HG03159 (cell line): ENCODE data around the gene ING5.
"Not testable (repeated sequence)": the region's sequence is repeated elsewhere in the genome, so short reads cannot be mapped to it uniquely, and the experiment has no call there.

Experiments
- ATAC-seq: cut with Tn5 transposase; IDR thresholded peaks from one replicate; pipeline ENCODE4 v1.9.1; 2021; ENCODE audit warnings: mild to moderate bottlenecking, moderate library complexity; ENCODE audit not compliant: unreplicated experiment

Gene ING5

DNA sequence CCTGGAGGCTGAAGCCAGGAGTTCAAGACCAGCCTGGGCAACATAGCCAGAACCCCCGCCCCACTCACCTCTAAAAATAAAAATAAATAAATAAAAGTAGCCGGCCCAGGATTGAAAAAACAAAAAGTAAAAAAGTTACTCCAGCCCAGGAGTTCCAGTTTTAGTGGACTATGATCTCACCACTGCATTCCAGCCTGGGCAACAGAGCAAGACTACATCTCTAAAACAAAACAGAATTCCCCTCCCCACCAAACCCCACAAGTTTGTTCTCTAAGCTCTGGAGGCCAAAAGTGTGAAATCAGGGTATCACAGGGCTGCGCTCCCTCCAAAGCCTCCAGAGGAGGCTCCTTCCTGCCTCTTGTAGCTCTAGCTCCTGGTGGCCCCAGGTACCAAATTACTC lies 34.3 kb downstream of the ING5 start:
- ATAC-seq = no peak

DNA sequence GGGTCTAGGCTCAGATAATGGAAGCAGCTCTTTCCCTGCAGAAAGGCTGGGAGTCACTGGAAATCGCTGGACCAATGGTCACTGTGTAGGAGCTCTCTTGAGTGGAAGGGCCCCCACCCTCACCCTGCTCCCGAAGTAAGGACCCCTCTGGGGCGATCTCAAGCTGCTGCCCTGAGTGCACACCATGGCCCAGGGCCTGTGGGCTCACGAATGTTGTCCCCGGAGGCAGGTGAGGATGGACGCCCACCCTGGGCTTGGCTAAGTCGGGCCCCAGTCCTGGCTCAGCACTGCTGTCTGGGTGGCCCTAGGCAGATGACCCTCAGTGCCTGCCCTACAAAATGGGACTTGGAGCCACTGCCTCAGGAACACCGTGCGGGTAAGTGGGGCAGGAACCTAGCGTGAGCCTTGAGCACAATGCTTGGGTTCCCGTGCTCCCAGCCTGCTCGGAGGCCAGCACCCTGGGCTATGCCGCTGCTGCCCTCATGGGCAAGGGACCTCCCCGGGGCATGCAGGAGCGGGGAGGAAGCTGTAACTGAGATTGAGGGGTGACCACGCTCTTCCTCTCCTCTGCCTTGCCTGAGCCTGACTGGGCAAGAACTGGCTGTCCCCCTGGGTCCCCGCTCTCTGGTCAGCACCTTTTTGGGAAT lies 36.3 kb downstream of the ING5 start:
- no peak for ATAC-seq

DNA sequence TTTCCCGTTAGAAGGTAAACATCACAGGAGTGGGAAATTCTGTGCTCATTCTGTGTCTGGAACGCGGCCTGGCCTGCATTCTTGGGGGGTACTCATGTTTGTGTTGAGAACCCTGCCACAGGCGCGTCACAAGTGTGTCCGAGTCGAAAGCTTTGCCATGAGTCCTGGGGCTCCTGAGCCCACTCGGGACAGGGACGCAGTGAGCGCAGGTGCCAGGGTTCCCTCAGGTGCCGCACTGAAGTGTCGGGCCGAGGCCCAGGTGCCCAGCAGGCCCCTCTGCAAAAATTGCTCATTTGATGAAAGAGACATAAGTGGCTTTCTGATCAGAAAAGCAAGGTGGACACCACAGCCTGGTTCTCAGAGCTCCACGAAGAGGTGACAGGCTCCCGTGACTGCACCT lies 37.3 kb downstream of the ING5 start:
- no peak for ATAC-seq

DNA sequence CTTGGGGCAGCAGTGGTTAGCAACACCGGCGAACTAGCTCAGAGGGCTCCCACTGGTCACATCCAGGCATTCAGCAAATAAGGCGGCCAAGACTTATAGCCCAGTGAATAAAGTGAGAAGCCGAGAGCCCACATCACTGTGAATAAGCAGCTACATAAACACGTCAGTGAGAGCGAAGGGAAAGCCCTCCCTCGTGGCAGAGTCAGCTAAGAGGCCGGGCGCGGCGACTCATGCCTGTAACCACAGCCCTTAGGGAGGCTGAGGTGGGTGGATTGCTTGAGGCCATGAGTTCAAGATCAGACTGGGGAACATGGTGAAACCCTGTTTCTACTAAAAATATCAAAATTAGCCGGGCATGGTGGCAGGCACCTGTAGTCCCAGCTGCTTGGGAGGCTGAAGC lies 37.8 kb downstream of the ING5 start:
- ATAC-seq = no peak

DNA sequence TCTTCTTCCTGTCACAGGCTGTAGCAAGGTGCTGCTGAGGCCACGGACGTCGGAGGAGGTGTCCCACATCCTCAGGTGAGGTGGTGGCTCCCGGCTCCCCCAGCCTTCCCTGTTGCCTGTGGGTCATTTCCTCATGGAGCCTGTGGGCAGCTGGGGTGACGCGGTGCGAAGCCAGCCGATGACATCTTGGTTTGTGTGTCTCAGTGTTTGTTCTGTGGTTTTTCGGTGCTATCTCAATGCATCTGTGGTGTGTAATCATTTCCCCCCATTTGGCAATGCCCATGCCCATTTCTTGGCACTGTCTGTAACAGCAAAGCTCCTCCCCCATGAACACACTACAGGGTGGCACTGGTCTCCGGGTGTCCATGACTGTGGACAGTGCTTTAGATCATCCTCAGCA lies 39.2 kb downstream of the ING5 start:
- no peak for ATAC-seq

DNA sequence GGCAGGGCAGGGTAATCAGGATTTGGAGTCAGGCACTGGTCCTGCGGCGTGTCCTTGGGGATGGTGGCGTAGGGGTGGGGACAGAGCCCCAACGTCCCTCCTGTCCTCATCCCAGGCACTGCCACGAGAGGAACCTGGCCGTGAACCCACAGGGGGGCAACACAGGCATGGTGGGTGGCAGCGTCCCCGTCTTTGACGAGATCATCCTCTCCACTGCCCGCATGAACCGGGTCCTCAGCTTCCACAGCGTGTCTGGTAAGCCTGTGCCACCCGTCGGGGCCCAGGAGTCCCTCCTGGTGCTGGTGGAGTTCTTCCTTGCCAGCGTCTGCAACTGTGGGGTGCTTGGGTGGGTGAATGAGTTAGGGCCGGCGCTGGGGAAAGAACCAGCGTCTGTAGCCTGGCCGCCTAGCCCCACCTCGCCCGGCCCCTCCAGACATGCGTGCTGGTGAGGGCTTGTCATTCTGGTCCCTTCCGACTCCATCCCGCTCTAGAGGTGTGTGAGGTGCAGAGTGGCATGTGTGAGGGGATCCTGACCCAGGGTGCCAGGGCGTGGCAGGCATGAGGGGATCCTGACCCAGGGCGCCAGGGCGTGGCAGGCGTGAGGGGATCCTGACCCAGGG lies 40.6 kb downstream of the ING5 start:
- ATAC-seq = no peak

DNA sequence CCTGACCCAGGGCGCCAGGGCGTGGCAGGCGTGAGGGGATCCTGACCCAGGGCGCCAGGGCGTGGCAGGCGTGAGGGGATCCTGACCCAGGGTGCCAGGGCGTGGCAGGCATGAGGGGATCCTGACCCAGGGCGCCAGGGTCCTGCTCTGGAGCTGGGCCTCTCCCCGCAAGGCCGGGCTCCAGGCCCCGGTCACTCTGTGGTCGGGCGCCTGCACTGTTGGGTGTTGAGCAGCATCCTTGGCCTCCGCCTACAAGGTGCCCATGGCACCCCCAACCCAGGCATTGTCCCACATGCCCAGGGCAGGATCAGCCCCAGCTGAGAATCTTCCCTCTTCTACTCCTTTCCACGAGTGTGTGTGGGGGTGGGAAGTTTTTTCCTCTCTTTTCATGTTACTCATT lies 41.2 kb downstream of the ING5 start:
- ATAC-seq = not testable (repeated sequence)

DNA sequence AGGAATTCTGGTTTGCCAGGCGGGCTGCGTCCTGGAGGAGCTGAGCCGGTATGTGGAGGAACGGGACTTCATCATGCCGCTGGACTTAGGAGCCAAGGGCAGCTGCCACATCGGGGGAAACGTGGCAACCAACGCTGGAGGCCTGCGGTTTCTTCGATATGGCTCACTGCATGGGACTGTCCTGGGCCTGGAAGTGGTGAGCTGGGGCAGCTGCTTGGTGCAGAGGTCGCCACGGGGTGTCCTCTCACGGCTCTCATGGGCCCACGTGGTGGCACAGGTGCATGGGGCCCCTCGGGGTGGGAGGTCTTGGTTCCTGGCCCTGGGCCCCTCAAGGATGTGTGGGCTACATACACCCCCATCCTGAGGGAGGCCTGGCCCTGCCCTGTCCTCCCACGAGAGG lies 41.8 kb downstream of the ING5 start:
- no peak for ATAC-seq

DNA sequence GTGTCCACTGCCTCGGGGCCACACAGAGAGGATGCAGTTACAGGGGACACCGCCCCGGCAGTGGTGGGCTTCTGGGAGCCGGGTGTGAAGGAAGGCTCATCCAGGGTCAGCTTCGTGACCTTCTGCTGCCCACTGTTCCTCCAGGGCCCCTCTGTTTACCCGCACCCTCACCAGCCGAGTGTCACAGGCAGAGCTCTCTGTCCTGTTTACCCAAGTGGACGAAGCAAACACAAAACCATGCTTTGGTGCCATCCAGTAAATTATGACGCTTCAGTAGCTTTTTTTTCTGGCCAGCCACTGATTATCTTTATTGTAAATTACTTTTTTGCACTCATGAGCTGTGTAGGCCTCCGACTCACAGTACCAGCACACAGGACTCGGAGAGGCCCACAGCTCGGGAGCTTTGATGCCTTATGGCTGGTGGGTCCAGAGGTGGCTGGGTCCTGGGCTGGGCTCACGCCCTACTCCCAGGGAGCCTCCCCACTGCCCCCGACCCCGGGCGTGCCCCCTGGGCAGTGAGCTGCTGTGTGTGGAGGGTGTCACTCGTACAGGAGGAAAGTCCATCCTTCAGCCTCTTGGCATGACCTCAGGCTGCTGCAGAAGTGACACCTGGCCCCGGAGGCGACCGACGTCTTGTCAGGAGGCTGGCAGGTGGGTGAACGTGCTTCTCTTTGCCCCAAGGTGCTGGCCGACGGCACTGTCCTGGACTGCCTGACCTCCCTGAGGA lies 42.4 kb downstream of the ING5 start:
- ATAC-seq = no peak

DNA sequence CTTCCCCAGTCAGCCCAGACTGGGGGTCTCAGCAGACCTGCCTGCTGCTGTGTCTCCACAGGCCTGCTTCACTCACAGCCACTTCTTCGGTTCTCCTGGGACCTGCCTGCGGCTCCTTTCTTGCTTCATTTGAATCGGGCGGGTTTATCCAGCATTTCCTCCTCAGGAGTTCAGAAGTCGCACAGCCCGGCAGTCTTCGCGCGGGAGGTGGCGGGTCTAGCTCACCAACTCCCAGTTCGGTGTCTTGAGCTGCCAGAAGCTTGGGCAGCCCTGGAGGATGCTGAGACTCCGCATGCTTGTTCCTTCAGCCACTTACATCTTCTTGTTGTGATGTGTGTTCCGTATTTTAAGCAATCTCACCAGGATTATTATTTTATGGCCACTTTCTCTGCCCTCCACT lies 43.4 kb downstream of the ING5 start:
- no peak for ATAC-seq

DNA sequence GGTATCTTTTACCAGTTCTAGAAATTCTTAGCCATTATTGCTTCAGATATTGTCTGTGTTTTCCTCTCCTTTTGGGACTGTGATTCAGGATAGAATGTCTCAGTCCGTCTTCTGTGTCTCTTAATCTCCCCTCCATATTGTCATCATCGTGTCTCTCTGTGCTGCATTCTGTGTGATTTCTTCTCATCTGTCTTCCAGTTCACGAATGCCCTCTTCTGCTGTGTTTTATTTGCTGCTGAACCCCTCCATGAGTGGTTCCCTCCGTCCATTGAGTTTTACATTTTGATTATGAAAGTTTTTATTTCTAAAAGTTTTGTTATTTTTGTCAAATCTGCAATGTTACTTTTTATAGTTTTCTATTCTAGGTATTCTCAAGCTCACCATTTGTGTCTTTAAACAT lies 44.2 kb downstream of the ING5 start:
- no peak for ATAC-seq

DNA sequence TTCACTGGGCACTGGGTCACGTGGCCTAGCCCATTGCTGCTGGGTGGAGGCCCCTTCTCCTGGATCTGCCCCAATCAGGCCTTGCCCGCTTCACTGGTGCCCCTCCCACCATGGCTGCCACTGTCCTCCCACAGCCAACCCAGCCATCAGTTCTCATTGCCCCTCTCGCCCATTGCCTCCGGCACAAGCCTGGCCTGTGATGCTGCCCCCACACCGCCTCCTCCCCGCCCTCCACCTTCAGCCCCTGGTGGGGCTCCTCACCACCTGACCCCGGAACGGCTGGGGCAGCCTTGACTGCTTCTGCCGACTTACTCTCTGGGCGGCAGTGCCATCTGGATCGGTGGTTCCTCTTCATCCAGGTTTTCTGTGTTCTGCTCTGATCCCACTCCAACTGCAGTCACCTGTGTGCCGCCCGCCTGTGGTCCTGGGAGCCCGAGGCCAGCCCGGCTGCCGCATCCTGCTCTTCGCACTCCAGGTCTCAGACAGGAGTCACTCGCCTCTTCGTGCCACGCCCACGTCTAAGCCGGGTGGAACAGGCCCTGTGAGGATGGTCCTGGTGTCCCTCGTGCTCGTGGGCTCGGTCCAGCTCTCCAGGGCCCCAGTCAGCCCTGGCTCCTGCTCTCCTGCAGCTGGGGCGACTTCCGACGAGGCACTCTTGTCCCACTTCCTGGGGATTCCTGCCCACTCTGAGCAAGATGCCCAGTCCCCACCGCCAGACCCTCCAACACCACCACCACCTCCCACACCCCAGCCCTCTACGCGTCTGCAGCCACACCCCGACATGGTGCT lies 46.8 kb downstream of the ING5 start:
- no peak for ATAC-seq

DNA sequence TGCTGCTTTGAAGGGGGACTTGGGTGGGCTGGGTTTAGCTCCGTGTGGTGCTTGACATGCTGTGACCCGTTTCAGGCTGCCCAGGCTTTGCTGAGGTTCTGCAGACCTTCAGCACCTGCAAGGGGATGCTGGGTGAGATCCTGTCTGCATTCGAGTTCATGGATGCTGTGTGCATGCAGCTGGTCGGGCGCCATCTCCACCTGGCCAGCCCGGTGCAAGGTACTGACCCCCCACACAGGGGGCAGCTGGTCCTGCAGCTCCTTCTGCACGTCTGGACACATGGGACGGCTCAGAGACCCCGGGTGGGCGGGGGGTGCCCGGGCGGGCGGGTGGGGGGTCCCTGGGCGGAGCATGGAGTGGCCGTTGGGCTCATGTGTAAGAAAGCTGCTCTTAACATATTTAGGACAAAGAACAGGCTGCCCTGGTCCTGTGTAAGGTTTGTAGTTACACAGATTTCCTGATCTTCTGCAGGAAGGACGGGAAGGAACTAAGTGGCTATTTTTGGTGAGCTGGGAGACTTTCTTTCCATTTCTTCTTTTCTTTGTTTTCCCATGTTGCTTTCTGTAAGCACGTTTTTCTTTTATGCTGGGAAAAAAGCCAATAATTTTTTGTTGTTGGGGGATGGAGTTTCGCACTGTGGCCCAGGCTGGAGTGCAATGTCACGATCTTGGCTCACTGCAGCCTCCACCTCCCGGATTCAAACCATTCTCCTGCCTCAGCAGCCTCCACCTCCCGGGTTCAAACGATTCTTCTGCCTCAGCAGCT lies 48.4 kb downstream of the ING5 start:
- ATAC-seq = no peak

DNA sequence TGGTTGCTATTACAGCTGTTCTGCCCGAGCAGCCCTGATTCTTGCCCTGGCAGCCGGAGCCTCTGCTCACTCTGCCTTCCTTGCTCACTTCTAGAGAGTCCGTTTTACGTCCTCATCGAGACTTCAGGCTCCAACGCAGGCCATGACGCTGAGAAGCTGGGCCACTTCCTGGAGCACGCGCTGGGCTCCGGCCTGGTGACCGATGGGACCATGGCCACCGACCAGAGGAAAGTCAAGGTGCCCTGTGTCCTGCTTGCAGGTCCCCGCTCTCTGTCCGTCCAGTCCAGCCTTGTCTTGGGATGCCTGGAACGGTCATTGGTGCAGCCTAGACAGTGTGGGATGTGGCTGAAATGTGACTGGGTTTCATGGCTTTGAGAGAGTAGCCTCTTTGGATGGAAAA lies 49.3 kb downstream of the ING5 start:
- no peak for ATAC-seq

DNA sequence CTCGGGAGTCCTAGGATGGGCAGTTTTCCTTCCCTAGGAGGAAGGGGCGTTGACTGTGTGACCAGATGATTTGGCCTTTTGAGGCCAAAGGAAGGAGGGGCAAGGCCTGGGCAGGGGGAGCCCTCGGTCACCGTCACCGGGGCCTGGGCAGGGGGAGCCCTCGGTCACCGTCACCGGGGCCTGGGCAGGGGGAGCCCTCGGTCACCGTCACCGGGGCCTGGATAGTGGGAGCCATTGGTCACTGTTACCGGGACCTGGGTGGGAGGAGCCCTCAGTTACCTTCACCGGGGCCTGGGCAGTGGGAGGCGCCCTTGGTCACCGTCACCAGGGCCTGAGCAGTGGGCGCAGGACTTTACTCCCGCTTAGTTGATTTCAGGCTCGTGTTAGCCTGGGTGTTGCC lies 49.9 kb downstream of the ING5 start:
- no peak for ATAC-seq

DNA sequence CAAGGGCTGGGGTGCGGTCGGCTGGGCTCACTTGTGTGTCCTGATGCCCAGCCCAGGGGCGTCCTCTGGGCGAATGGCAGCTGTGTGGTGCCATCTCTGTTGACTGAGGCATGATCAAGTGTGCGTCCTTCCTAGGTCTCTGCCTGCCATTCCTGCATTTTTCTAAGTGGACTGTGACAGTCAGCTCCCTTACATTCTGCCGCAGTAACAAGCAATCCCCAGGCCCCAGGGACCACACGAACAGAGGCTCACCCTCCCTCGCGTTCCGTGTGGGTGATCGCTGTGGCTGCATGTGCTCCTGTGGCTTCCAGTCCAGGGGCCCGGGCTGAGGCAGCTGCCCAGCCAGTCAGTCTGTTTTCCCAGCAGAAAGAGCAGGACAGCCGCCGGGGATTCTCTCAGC lies 50.4 kb downstream of the ING5 start:
- ATAC-seq = no peak

DNA sequence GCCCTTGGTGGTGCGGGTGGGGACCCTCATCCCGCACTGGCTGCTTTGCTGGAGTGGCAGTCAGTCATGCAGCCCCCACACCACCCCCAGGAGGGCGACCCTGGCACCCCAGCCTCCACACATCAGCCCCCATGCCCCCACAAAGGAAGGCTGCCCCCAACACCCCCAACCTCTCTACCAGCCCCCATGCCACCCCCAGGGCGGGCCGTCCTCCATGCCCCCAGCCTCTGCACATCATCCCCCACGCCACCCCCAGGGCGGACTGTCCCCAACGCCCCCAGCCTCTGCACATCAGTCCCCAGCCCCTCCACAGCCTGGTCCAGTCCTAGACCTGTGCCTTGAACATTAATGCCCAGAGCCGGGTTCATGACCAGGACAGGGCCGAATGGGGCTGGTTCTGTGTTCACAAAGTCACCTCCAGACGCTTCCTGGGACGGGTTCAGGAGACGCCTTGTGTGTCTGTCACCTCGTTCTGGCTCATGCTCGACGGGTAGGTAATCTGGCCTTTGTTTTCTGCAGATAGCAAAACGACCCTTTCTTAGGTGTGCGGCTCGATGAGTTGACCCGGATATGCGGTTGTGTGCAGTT lies 50.9 kb downstream of the ING5 start:
- ATAC-seq = no peak

DNA sequence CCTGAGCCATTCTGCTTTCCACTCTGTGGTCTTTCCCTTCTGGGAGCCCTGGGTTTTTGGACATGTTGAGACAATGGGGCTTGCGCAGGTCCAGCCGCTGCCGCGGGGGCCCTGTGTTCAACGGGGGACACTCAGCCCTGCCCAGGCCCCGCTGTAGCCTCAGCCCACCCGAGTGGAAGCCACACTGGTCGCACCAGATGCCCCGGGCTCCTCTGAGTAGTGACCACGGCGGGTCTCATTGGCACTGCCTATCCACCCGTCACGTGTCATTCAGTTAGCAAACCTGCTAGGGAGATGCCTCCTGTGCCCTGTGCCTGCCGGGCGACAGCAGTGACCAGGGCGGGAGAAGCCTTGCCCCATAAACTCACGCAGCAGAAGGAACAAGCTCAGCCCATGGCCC lies 51.7 kb downstream of the ING5 start:
- no peak for ATAC-seq

DNA sequence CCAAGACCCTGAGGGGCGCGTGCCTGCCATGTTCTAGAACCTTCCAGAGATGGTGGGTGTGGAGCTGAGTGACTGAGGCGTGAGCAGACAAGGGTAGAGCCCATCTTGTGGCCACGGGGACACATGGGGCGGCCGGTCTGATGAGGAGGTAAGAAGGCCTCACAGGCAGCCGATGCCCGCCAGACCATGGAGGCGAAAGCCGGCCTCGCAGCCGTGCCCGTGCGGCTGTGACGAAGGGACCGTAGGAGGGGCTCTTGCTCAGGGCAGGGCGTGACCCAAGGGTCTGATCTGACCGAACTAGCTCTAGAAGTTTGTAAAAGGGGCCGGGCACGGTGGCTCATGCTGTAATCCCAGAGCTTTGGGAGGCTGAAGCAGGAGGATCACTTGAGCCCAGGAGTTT lies 52.2 kb downstream of the ING5 start:
- ATAC-seq = no peak

DNA sequence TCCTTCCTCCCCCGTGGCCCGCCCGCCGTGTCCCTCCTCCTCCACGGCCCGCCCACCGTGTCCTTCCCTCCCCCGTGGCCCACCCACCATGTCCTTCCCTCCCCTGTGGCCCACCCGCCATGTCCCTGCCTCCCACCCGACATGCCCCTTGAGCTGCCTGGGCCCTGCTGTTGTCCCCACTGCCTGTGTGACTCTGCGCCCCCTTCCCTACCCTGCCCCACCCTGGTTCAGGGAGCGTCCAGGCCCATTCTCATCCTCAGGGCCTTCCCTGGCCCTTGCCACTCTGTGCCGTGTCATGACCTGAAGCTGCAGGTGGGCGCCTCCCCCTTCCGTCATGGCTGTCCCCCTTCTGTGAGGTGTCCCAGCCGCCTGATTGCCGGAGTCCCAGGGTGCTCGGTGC lies 53.3 kb downstream of the ING5 start:
- no peak for ATAC-seq

DNA sequence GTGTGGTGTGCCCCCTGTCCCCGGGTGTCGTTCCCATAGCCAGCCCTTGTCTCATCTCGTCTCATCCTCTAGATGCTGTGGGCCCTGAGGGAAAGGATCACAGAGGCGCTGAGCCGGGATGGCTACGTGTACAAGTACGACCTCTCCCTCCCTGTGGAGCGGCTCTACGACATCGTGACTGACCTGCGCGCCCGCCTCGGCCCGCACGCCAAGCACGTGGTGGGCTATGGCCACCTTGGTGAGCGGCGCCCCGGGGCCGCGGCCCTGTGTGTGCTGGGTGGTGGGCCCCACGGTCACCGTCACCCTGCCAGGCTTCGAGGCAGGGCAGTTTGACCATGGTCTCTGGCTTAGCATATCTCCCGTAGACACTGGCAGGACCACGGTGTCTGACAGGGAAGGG lies 53.9 kb downstream of the ING5 start:
- ATAC-seq = no peak
